CD14-positive monocyte (primary cell): ENCODE data around the gene AGO3. TPM values are rescaled to one million over a fixed set of nuclear protein-coding genes. Genes with fewer than 3 reads are reported as not detected.

ENCODE experiments used
- DNase-seq, 3 donors: peaks; one replicate each; pipeline ENCODE4 v3.0.0-alpha.2; 2011 to 2022
- H2AFZ ChIP-seq: 2 replicates; pipeline ENCODE4 v1.6.0; 2012; ENCODE audit warnings: mild to moderate bottlenecking, low read depth, low read length, inconsistent platforms; ENCODE audit not compliant: insufficient read depth, poor library complexity, severe bottlenecking
- H3K27ac ChIP-seq, 2 donors: 1 replicate in 1 of 2; 2 replicates in 1 of 2; pipeline ENCODE4 v1.5.1; 2012 to 2013; ENCODE audit warnings: low read length in 2 of 2, control low read depth in 1 of 2, inconsistent platforms in 1 of 2, low read depth in 1 of 2, mild to moderate bottlenecking in 1 of 2
- H3K27me3 ChIP-seq, 2 donors: one replicate each; pipeline versions ENCODE4 v1.6.0 to v1.6.1; 2011 to 2013; ENCODE audit warnings: low read length in 2 of 2; ENCODE audit not compliant: control insufficient read depth in 2 of 2, insufficient read depth in 2 of 2
- H3K36me3 ChIP-seq, 2 donors: replicated peaks in 1 of 2; 1 replicate in 1 of 2; 2 replicates in 1 of 2; pipeline versions ENCODE4 v1.5.1 to v1.6.1; 2012 to 2013; ENCODE audit warnings: low read length in 2 of 2, control low read depth in 1 of 2, inconsistent platforms in 1 of 2, mild to moderate bottlenecking in 1 of 2; ENCODE audit not compliant: insufficient read depth in 2 of 2, control insufficient read depth in 1 of 2
- H3K4me1 ChIP-seq, 2 donors: 1 replicate in 1 of 2; 2 replicates in 1 of 2; pipeline versions ENCODE4 v1.5.1 to v1.6.1; 2012 to 2013; ENCODE audit warnings: low read length in 2 of 2, control low read depth in 1 of 2, inconsistent platforms in 1 of 2, mild to moderate bottlenecking in 1 of 2, moderate library complexity in 1 of 2; ENCODE audit not compliant: insufficient read depth in 2 of 2, control insufficient read depth in 1 of 2
- H3K4me2 ChIP-seq: replicated peaks from 2 replicates; pipeline ENCODE3; 2012; ENCODE audit warnings: low read length, moderate library complexity, mild to moderate bottlenecking; ENCODE audit not compliant: poor library complexity, severe bottlenecking; ENCODE audit errors: extremely low read depth
- H3K4me3 ChIP-seq, 3 experiments: fragments of 200-600 bp in 1 of 3; sonication (generic) in 1 of 3; replicated peaks in 1 of 3; 1 replicate in 2 of 3; 2 replicates in 1 of 3; pipeline ENCODE4 v1.5.1; 2011 to 2013; ENCODE audit warnings: low read length in 3 of 3, mild to moderate bottlenecking in 3 of 3, control low read depth in 2 of 3, low read depth in 2 of 3, inconsistent platforms in 1 of 3, moderate library complexity in 1 of 3
- H3K79me2 ChIP-seq: 2 replicates; pipeline ENCODE4 v1.6.0; 2012; ENCODE audit warnings: mild to moderate bottlenecking, control low read depth, inconsistent platforms, low read length, moderate library complexity; ENCODE audit not compliant: insufficient read depth
- H3K9ac ChIP-seq: 2 replicates; pipeline ENCODE4 v1.6.0; 2017; ENCODE audit warnings: low read length, mild to moderate bottlenecking; ENCODE audit not compliant: insufficient read depth, poor library complexity, severe bottlenecking
- H3K9me3 ChIP-seq, 2 donors: replicated peaks in 1 of 2; 1 replicate in 1 of 2; 2 replicates in 1 of 2; pipeline versions ENCODE4 v1.5.1 to v1.6.1; 2012 to 2013; ENCODE audit warnings: low read length in 2 of 2, control low read depth in 1 of 2; ENCODE audit not compliant: control insufficient read depth in 1 of 2, insufficient read depth in 1 of 2
- H4K20me1 ChIP-seq: 2 replicates; pipeline ENCODE4 v1.6.0; 2012; ENCODE audit warnings: mild to moderate bottlenecking, low read length, control low read depth, moderate library complexity; ENCODE audit not compliant: insufficient read depth
- H3K27ac Mint-ChIP-seq, 7 donors: one replicate each; pipeline ENCODE4 v1.8.0; 2020; ENCODE audit warnings: mild to moderate bottlenecking in 7 of 7, mixed read lengths in 7 of 7, moderate library complexity in 6 of 7, inconsistent platforms in 2 of 7
- H3K27me3 Mint-ChIP-seq, 3 donors: one replicate each; pipeline ENCODE4 v1.8.0; 2021 to 2022; ENCODE audit warnings: low read depth in 3 of 3, mild to moderate bottlenecking in 3 of 3, mixed read lengths in 3 of 3, moderate library complexity in 3 of 3, inconsistent platforms in 1 of 3
- H3K36me3 Mint-ChIP-seq, 2 donors: one replicate each; pipeline ENCODE4 v1.8.0; 2020; ENCODE audit warnings: mixed read lengths in 2 of 2, inconsistent platforms in 1 of 2, mild to moderate bottlenecking in 1 of 2
- H3K4me1 Mint-ChIP-seq: one replicate; pipeline ENCODE4 v1.8.0; 2020; ENCODE audit warnings: mild to moderate bottlenecking, mixed read lengths
- H3K4me3 Mint-ChIP-seq, 2 donors: one replicate each; pipeline ENCODE4 v1.8.0; 2020; ENCODE audit warnings: mild to moderate bottlenecking in 2 of 2, mixed read lengths in 2 of 2, moderate library complexity in 1 of 2
- H3K9me3 Mint-ChIP-seq, 7 donors: one replicate each; pipeline ENCODE4 v1.8.0; 2020 to 2022; ENCODE audit warnings: mixed read lengths in 7 of 7, mild to moderate bottlenecking in 6 of 7, moderate library complexity in 6 of 7, inconsistent platforms in 2 of 7
- CTCF ChIP-seq: fragments of 200-600 bp; IDR thresholded peaks from one replicate; pipeline ENCODE4 v1.8.0; 2022; ENCODE audit warnings: antibody characterized with exemption, mild to moderate bottlenecking
- WGBS: methylation state at CpG from one replicate; pipeline ENCODE4 v1.1.5; 2013; ENCODE audit warnings: missing lambda C conversion rate; ENCODE audit not compliant: insufficient coverage; 5-methylcytosine and 5-hydroxymethylcytosine counted together
- intact Hi-C, 2 donors: fragments of 100-400 bp; cut with micrococcal nuclease; formaldehyde crosslinking; loops; one replicate each; pipeline versions ENCODE4 v1.15.0 to v1.15.1; 2023
- polyA plus RNA-seq, 3 donors: library from polyadenylated mRNA; depleted of rRNA in 1 of 3; unstranded in 2 of 3; stranded (reverse) in 1 of 3; fragments of 300-500 nt in 2 of 3; fragments of >200 nt in 1 of 3; fragmentation: Illumina TruSeq in 2 of 3; gene quantifications; 1 replicate in 2 of 3; 2 replicates in 1 of 3; pipeline ENCODE4 v1.2.3, GENCODE V29; 2012 to 2021

Gene AGO3
- polyA plus RNA-seq, 3 donors, result 6.3 to 9.0 (median 8.3) TPM

DNA sequence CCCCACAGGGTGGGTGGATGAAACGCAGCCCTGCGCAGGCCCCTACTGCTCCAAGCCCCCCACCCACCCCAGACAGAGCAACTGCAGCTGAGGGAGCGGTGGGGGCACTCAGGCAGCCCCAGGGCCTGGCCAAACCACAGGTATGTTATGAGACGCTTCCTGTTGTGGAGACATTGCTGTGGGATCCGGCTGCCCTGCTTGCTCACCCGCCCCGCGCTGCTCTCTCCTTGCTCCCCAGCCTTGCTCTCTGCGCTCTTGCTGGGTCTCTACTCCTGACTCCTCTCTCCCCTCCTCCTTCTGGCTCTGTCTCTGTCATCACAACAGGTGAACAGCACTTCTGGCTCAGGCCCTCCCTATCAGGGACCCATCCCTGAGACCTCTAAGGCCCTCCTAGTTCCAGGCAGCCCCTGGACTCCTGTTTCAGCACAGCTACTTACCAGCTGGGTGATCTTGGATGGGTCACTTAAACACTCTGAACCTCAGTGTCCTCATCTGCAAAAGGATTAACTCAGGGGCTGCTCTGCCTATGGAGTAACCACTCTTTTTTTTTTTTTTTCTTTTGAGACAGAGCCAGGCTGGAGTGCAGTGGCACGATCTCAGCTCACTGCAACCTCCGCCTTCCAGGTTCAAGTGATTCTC, 178.3 kb downstream of the AGO3 start:
- H3K9ac ChIP-seq, result no peak overlapping the region

GRCh38 chr1:36111151-36111550, 180.2 kb downstream of the AGO3 start:
- H3K36me3 Mint-ChIP-seq, result peaks cover 27 to 42% of the 10 kb centered on the region in 2 donors

More for the DNA sequence above, 178.3 kb downstream of the AGO3 start:
- H3K27ac Mint-ChIP-seq, result no peak overlapping the region
- peaks cover 5% of the 10 kb centered on the region for H3K4me1 Mint-ChIP-seq
- no peaks in the 10 kb centered on the region for H3K9me3 ChIP-seq
- no peaks in the 10 kb centered on the region for H3K79me2 ChIP-seq
- intact Hi-C loops, result no loop called here
- no peak overlapping the region for H3K4me2 ChIP-seq
- H3K9me3 Mint-ChIP-seq, result peaks cover 0 to under 1% (median 0%) of the 10 kb centered on the region in 7 donors
- no peak overlapping the region for H3K4me3 ChIP-seq
- H3K36me3 Mint-ChIP-seq, result peaks cover 25 to 47% of the 10 kb centered on the region in 2 donors
- no peak for DNase-seq
- peaks cover 0 to 15% of the 10 kb centered on the region in 2 donors for H3K36me3 ChIP-seq
- WGBS, result 9% methylated on average over 6 of the region's 11 CpGs
- no peak overlapping the region for H3K27ac ChIP-seq
- H3K27me3 Mint-ChIP-seq, result peaks cover 2 to 6% (median 5%) of the 10 kb centered on the region in 3 donors
- no peak overlapping the region for H3K4me3 Mint-ChIP-seq
- H3K4me1 ChIP-seq, result no peaks in the 10 kb centered on the region
- no peaks in the 10 kb centered on the region for H4K20me1 ChIP-seq
- TF ChIP-seq CTCF, result no peak
- no peak overlapping the region for H2AFZ ChIP-seq
- no peaks in the 10 kb centered on the region for H3K27me3 ChIP-seq

More at GRCh38 chr1:36111151-36111550, 180.2 kb downstream of the AGO3 start:
- no peaks in the 10 kb centered on the region for H3K9me3 ChIP-seq
- TF ChIP-seq CTCF, result no peak
- peaks cover 10 to 15% of the 10 kb centered on the region in 2 donors for H3K4me1 ChIP-seq
- peaks cover 13% of the 10 kb centered on the region for H3K4me1 Mint-ChIP-seq
- H3K4me2 ChIP-seq, result no peak overlapping the region
- no peaks in the 10 kb centered on the region for H3K79me2 ChIP-seq
- no peak for DNase-seq
- peaks cover 2 to 15% of the 10 kb centered on the region in 2 donors for H3K36me3 ChIP-seq
- peak overlapping the region in 2 of 7 donors; percentile 22 to 25 for H3K27ac Mint-ChIP-seq
- no peak overlapping the region for H3K27ac ChIP-seq
- H2AFZ ChIP-seq, result no peak overlapping the region
- H3K9ac ChIP-seq, result no peak overlapping the region
- H4K20me1 ChIP-seq, result no peaks in the 10 kb centered on the region
- no peak overlapping the region for H3K4me3 ChIP-seq
- H3K4me3 Mint-ChIP-seq, result no peak overlapping the region
- intact Hi-C loops, result no loop called here
- peaks cover 3 to 5% (median 5%) of the 10 kb centered on the region in 3 donors for H3K27me3 Mint-ChIP-seq
- peaks cover 0 to 2% (median 0%) of the 10 kb centered on the region in 7 donors for H3K9me3 Mint-ChIP-seq
- 71% methylated on average over 4 of the region's 4 CpGs for WGBS
- H3K27me3 ChIP-seq, result no peaks in the 10 kb centered on the region
